ENCODE measurements around the gene TPM1. TPM values are rescaled to one million over a fixed set of nuclear protein-coding genes. Genes with fewer than 3 reads are reported as not detected.

TPM1 gene
- total and polyA plus RNA-seq, 9 of the 15 experiments (the other 6 are each of a cell fraction or from before 2014, with no cell fraction given), result 8.1 to 53.9 (median 43.1) TPM

GRCh38 chr15:62994975-62995681 lies 47.4 kb upstream of the TPM1 start:
- H3K4me1 ChIP-seq (replicated peaks in 1 of 2; ENCODE audit: control insufficient read depth in 2 of 2, insufficient read depth in 2 of 2, low read length in 2 of 2), result no peaks in the 10 kb centered on the region
- H3K9me1 ChIP-seq (ENCODE audit: control insufficient read depth, insufficient read depth, low read length), result no peaks in the 10 kb centered on the region
- intact Hi-C loops (cut with micrococcal nuclease), result no loop called here
- no peaks in the 10 kb centered on the region for H3K79me2 ChIP-seq (ENCODE audit: control insufficient read depth, insufficient read depth, low read length)
- 0% methylated on average over 3 of the region's 3 CpGs for WGBS (ENCODE audit: insufficient coverage, low coverage, missing lambda C conversion rate)
- H3K36me3 ChIP-seq (ENCODE audit: control insufficient read depth, insufficient read depth, low read length), result no peaks in the 10 kb centered on the region
- no peak overlapping the region for H3K4me2 ChIP-seq (ENCODE audit: insufficient read depth, low read length)
- H3K27me3 ChIP-seq (ENCODE audit: control insufficient read depth in 2 of 2, insufficient read depth in 2 of 2, low read length in 2 of 2), result peaks cover 28 to 30% of the 10 kb centered on the region in 2 experiments
- ChIA-PET POLR2A (no interaction called here), CTCF (ENCODE audit: low intra/inter-chr PET ratio) (no interaction called here)
- in situ Hi-C loops (cut with MboI), result no loop called here
- H2AFZ ChIP-seq (ENCODE audit: low read depth, low read length), result no peak overlapping the region
- H3K9ac ChIP-seq (ENCODE audit: insufficient read depth in 1 of 2, low read depth in 2 of 2, low read length in 2 of 2), result no peak overlapping the region
- H4K20me1 ChIP-seq (replicated peaks; ENCODE audit: control insufficient read depth, insufficient read depth, low read length), result no peaks in the 10 kb centered on the region
- BruUV-seq (replicated peaks), result no TSS peak
- FAIRE-seq (no peak), ATAC-seq (no peak), DNase-seq (ENCODE audit: extremely low read depth in 1 of 4, low spot score in 3 of 4) (no peak)
- no peaks in the 10 kb centered on the region for H3K9me3 ChIP-seq (replicated peaks; ENCODE audit: control insufficient read depth, insufficient read depth, low read depth, low read length)
- H3K4me3 ChIP-seq, result no peak overlapping the region
- H3K27ac ChIP-seq (ENCODE audit: extremely low read depth, low read depth, low read length), result no peak overlapping the region
- TF ChIP-seq THAP7 (CRISPR knock-in tag; IDR thresholded peaks at IDR 0.05) (no peak), GABPA (tag; conservative IDR thresholded peaks at IDR 0.05; ENCODE audit: low read depth) (no peak), NCOA2 (IDR thresholded peaks at IDR 0.05; ENCODE audit: partially characterized antibody in 2 of 2) (no peak), NR1H2 (CRISPR knock-in tag; IDR thresholded peaks at IDR 0.05) (no peak), ATF7 (IDR thresholded peaks at IDR 0.05) (no peak), ZBTB12 (CRISPR knock-in tag; IDR thresholded peaks at IDR 0.05) (no peak), ZNF408 (CRISPR knock-in tag; IDR thresholded peaks at IDR 0.05; ENCODE audit: low read depth) (no peak), FOXO4 (CRISPR knock-in tag; IDR thresholded peaks at IDR 0.05) (no peak), SMAD4 (CRISPR knock-in tag; conservative IDR thresholded peaks at IDR 0.05) (no peak), ETS1 (conservative IDR thresholded peaks at IDR 0.05; ENCODE audit: control insufficient read depth, low read depth, low read length) (no peak), POLR3A (IDR thresholded peaks at IDR 0.05; ENCODE audit: borderline replicate concordance, extremely low read depth, insufficient read depth, insufficient read length) (no peak), ZNF77 (CRISPR knock-in tag; IDR thresholded peaks at IDR 0.05) (no peak)
